Smooth muscle cell of the brain vasculature (primary cell): ENCODE measurements around the gene BRD9.
"Not testable (repeated sequence)": the region's sequence is repeated elsewhere in the genome, so short reads cannot be mapped to it uniquely, and the experiment has no call there.

ENCODE experiments used
- DNase-seq: peaks from one replicate; pipeline ENCODE4 v3.0.0-alpha.2; 2012; ENCODE audit warnings: low read depth, low spot score

BRD9 gene

GRCh38 chr5:892394-893136 lies at the start of gene BRD9, which contains the start of gene TRIP13:
Gene BRD9, minus strand, starts transcription at chr5:892801. Its CDS starts 144 bp downstream, at chr5:892657.
Gene TRIP13, plus strand, starts transcription at chr5:892884. Its CDS starts 115 bp downstream, at chr5:892999.
- peak; percentile 26 for DNase-seq

GRCh38 chr5:940741-941140 lies 48.1 kb upstream of the BRD9 start:
- not testable (repeated sequence) for DNase-seq

GRCh38 chr5:939368-939767 lies 46.8 kb upstream of the BRD9 start:
- no peak for DNase-seq

- no peak for DNase-seq
Measured at GRCh38 chr5:937151-937924, 44.7 kb upstream of the BRD9 start.

GRCh38 chr5:936149-937144 lies 43.8 kb upstream of the BRD9 start:
- DNase-seq = no peak

GRCh38 chr5:935510-936084 lies 43.0 kb upstream of the BRD9 start:
- no peak for DNase-seq

- DNase-seq = not testable (repeated sequence)
Measured at GRCh38 chr5:934381-934967, 41.9 kb upstream of the BRD9 start.

- not testable (repeated sequence) for DNase-seq
Measured at GRCh38 chr5:933951-934350, 41.4 kb upstream of the BRD9 start.

GRCh38 chr5:933251-933861 lies 40.8 kb upstream of the BRD9 start:
- DNase-seq = no peak

- DNase-seq = no peak
Measured at GRCh38 chr5:932628-933250, 40.1 kb upstream of the BRD9 start.

- no peak for DNase-seq
Measured at GRCh38 chr5:932151-932627, 39.6 kb upstream of the BRD9 start.

- DNase-seq = no peak
Measured at GRCh38 chr5:931570-932145, 39.1 kb upstream of the BRD9 start.

GRCh38 chr5:930866-931265 lies 38.3 kb upstream of the BRD9 start:
- DNase-seq = no peak

GRCh38 chr5:929596-929995 lies 37.0 kb upstream of the BRD9 start:
- DNase-seq = no peak

- not testable (repeated sequence) for DNase-seq
Measured at GRCh38 chr5:929182-929581, 36.6 kb upstream of the BRD9 start.

GRCh38 chr5:927172-928015 lies 34.8 kb upstream of the BRD9 start:
- DNase-seq = no peak

- DNase-seq = no peak
Measured at GRCh38 chr5:926417-927171, 34.0 kb upstream of the BRD9 start.
